GM06990 (cell line): Measurements from ENCODE around the gene PSMC1.

Source experiments
- DNase-seq: peaks from one replicate; pipeline ENCODE4 v3.0.0-alpha.2; 2011; ENCODE audit not compliant: insufficient read length; ENCODE audit errors: extremely low read depth
- H3K27me3 ChIP-seq: replicated peaks from 2 replicates; pipeline ENCODE4 v1.6.0; 2011; ENCODE audit warnings: low read length; ENCODE audit not compliant: control insufficient read depth, insufficient read depth
- H3K36me3 ChIP-seq: 2 replicates; pipeline ENCODE4 v1.5.1; 2011; ENCODE audit warnings: low read length; ENCODE audit not compliant: control insufficient read depth, insufficient read depth
- H3K4me3 ChIP-seq: replicated peaks from 2 replicates; pipeline ENCODE4 v1.5.1; 2011; ENCODE audit warnings: low read depth, mild to moderate bottlenecking, control low read depth, low read length
- TF ChIP-seq, protein P1 (sequence below): IDR thresholded peaks from 2 replicates; pipeline ENCODE4 v1.5.1; 2011; ENCODE audit warnings: low read length, control low read depth, mild to moderate bottlenecking, inconsistent platforms; ENCODE audit not compliant: insufficient read depth, poor library complexity, severe bottlenecking

The PSMC1 gene

DNA sequence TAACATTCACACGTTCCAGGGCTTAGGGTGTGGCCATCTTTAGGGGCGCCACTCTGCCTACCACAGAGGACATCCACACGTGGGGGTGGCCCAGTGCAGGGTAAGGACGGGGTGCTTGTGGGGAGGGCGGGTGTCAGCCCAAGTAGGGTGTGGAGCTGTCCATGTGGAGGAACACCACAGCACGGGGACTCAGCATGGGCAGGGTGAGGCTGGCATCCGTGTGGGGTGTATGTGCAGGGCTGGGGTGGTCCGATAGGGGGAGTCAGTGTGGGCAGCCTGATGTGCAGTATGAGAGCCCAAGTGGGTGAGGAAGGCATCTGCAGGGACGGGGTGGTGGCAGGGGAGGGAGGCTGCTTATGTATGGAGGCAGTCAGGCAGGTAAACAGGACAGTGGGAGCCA is 17.7 kb downstream of the PSMC1 start:
- DNase-seq = no peak
- Histone ChIP-seq H3K4me3 (no peak overlapping the region), H3K36me3 (peaks cover 17% of the 10 kb centered on the region), H3K27me3 (no peaks in the 10 kb centered on the region)
- TF ChIP-seq, protein P1, sequence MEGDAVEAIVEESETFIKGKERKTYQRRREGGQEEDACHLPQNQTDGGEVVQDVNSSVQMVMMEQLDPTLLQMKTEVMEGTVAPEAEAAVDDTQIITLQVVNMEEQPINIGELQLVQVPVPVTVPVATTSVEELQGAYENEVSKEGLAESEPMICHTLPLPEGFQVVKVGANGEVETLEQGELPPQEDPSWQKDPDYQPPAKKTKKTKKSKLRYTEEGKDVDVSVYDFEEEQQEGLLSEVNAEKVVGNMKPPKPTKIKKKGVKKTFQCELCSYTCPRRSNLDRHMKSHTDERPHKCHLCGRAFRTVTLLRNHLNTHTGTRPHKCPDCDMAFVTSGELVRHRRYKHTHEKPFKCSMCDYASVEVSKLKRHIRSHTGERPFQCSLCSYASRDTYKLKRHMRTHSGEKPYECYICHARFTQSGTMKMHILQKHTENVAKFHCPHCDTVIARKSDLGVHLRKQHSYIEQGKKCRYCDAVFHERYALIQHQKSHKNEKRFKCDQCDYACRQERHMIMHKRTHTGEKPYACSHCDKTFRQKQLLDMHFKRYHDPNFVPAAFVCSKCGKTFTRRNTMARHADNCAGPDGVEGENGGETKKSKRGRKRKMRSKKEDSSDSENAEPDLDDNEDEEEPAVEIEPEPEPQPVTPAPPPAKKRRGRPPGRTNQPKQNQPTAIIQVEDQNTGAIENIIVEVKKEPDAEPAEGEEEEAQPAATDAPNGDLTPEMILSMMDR = no peak

DNA sequence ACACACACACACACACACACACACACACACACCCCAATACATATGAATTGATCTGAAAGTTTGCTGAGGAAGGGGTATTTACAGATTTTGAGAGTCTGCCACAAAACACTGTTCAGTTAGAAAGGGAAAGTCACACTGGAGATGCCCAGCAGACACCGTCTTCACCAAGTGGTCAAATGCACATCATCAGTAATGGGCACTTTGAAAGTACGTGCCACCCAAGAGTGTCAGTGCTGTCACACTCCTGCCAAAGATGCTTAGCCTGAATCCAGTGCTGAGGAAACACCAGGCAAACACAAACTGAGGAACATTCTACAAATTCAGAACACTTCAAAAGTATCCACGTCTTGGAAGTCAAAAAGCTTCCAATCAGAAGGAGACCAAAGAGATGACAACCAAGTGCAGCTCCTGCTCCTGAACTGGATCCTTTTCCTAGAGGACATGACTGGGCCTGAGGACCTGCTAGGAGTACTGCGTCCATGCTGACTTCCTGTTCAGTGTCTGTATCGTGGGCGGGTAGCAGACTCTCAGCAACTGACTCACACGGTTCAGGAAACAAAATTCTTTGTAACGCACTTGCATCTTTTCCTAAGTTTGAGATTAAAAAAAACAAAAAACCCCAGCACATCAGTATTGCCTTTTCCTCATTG is 18.6 kb downstream of the PSMC1 start:
- no peak overlapping the region for H3K4me3 ChIP-seq
- H3K36me3 ChIP-seq = peaks cover 17% of the 10 kb centered on the region
- H3K27me3 ChIP-seq = no peaks in the 10 kb centered on the region
- TF ChIP-seq, protein P1 = no peak
- DNase-seq = no peak

DNA sequence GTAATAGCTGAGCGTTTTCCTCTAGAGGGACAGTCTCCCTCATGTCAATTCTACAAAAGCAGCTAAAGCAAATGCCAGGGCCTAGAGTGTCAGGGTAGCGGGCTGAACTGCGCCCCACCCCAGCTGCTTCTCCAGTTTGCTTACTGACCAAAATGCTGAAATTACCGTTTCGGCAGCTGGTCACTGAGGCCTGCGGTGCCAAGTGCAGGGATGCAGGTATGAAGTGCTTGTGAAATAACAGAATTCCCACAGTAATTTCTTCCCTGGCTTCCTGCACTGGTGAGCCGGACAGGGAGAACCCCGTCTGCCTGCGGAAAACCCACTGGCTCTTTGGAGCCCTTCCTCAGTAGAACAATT is 19.1 kb downstream of the PSMC1 start:
- Histone ChIP-seq H3K27me3 (no peaks in the 10 kb centered on the region), H3K36me3 (peaks cover 16% of the 10 kb centered on the region), H3K4me3 (no peak overlapping the region)
- DNase-seq = no peak
- TF ChIP-seq, protein P1 = no peak

DNA sequence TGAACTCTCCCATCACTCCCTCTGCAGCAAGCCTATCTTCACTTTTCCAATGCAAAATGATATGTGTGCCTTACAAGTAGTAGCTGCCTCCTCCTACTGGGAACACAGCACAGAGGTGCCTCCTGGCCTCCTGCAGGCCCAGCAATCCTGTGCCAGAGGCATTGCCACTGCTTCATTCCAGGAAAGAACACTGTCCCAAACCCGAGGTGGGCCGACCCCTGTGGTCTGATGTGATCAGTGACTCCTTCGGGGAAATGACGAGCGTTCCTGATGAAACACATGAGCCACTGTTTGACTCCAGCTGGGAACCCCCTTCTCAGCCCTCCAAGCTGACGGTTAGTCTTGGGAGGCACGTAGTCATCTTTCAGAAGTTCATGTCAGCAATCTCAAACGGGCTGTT is 19.5 kb downstream of the PSMC1 start:
- no peak overlapping the region for H3K4me3 ChIP-seq
- H3K36me3 ChIP-seq = peaks cover 15% of the 10 kb centered on the region
- H3K27me3 ChIP-seq = no peaks in the 10 kb centered on the region
- TF ChIP-seq, protein P1 = no peak
- DNase-seq = no peak

DNA sequence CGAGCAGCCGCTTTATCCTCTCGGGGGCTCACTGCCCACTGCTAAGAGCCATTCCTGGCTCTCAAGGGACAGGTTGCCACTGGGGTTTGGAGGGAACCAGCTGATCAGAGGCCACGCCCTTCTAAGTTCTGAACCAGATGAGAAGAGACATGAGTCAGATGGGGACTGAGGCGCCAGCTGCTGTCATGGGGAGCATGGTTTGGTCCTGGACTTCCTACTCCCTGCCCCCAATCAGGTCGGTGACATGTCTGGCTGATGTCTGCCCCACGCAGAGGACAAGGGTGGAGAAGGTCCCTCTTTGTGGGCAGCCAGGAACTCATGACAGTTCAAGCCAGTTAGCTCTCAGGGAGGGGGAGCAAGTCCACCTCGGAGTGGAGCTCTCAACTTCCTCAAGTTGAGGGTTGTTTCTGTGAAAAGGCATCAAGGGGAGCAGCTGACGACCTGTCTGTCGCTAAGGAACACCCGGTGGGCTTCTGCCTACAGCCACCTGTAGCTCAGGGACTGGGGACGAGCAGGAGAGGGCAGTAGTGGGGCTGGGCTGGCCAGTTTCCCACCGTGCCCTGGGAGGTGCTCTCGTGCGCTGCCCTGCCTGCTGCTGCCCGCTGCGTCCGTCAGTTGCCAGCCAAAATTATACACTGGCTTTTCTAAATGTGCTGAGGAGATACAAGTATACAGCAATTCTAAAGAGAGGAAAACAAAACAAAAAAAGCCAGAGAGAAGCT is 20.5 kb downstream of the PSMC1 start:
- no peak overlapping the region for H3K4me3 ChIP-seq
- no peak for DNase-seq
- TF ChIP-seq, protein P1 = no peak
- H3K36me3 ChIP-seq = peaks cover 15% of the 10 kb centered on the region
- no peaks in the 10 kb centered on the region for H3K27me3 ChIP-seq
